Sigmoid colon (tissue), 7 donors: ENCODE measurements around the gene TSC22D1. TPM values are rescaled to one million over a fixed set of nuclear protein-coding genes. Genes with fewer than 3 reads are reported as not detected.

ENCODE experiments used
- DNase-seq: peaks from one replicate; pipeline ENCODE4 v3.0.0-alpha.2; 2019
- H3K27ac ChIP-seq, 4 donors: fragments of 200-600 bp; sonication (generic); one replicate each; pipeline ENCODE4 v1.5.1; 2016 to 2019; ENCODE audit warnings: mild to moderate bottlenecking in 1 of 4
- H3K27me3 ChIP-seq, 3 donors: fragments of 200-600 bp; sonication (generic); one replicate each; pipeline ENCODE4 v1.5.1; 2019; ENCODE audit warnings: mild to moderate bottlenecking in 1 of 3
- H3K36me3 ChIP-seq, 4 donors: fragments of 200-600 bp; sonication (generic); one replicate each; pipeline ENCODE4 v1.5.1; 2016 to 2019
- H3K4me1 ChIP-seq, 4 donors: fragments of 200-600 bp; sonication (generic); one replicate each; pipeline ENCODE4 v1.5.1; 2017 to 2019
- H3K4me3 ChIP-seq, 4 donors: fragments of 200-600 bp; sonication (generic); one replicate each; pipeline ENCODE4 v1.5.1; 2017 to 2019; ENCODE audit warnings: mild to moderate bottlenecking in 2 of 4, moderate library complexity in 1 of 4
- H3K9me3 ChIP-seq, 4 donors: fragments of 200-600 bp in 3 of 4; sonication (generic) in 3 of 4; one replicate each; pipeline versions ENCODE4 v1.5.1 to v1.6.1; 2013 to 2019
- CTCF ChIP-seq, 4 experiments: fragments of 450-650 bp in 3 of 4; fragments of 200-600 bp in 1 of 4; IDR thresholded peaks; one replicate each; pipeline ENCODE4 v1.5.1; 2016 to 2019; ENCODE audit warnings: antibody characterized with exemption in 4 of 4, mild to moderate bottlenecking in 3 of 4, moderate library complexity in 2 of 4
- EP300 ChIP-seq, 4 donors: sonication (generic); formaldehyde crosslinking; IDR thresholded peaks; one replicate each; pipeline ENCODE4 v1.6.1; 2017; ENCODE audit warnings: antibody characterized with exemption in 4 of 4
- POLR2A ChIP-seq, 2 donors: fragments of 450-650 bp; IDR thresholded peaks; one replicate each; pipeline ENCODE4 v1.6.1; 2016; ENCODE audit warnings: antibody characterized with exemption in 2 of 2, mild to moderate bottlenecking in 2 of 2, moderate library complexity in 2 of 2
- POLR2AphosphoS5 ChIP-seq, 4 donors: sonication (generic); formaldehyde crosslinking; IDR thresholded peaks; one replicate each; pipeline ENCODE4 v1.6.1; 2017; ENCODE audit warnings: antibody characterized with exemption in 4 of 4
- WGBS, 2 donors: extraction: QIAGEN DNeasy Blood & Tissue Kit; methylation state at CpG; one replicate each; pipeline ENCODE4 v1.1.7; 2013; 5-methylcytosine and 5-hydroxymethylcytosine counted together
- intact Hi-C: fragments of 100-400 bp; cut with DNase I; formaldehyde crosslinking; loops from one replicate; pipeline ENCODE4 v1.15.1; 2023
- polyA plus RNA-seq, 3 donors: library from polyadenylated mRNA; stranded (reverse); fragments of 200-250 nt; gene quantifications; one replicate each; pipeline ENCODE4 v1.2.3, GENCODE V29; 2013
- total RNA-seq, 4 donors: library from RNA; depleted of rRNA; stranded (reverse); fragments of >200 nt; gene quantifications; one replicate each; pipeline ENCODE4 v1.1.0, GENCODE V29; 2016
- donor health status: healthy with polysubstance abuse.
- donor health status: Bipolar disorder and iron deficiency.
- donor health status: healthy.

Gene TSC22D1
- total and polyA plus RNA-seq, 7 donors, result 121 to 225 (median 176) TPM

GRCh38 chr13:44389060-44389666 lies 187.0 kb downstream of the TSC22D1 start:
- Histone ChIP-seq H3K4me3 (no peak overlapping the region), H3K27ac (no peak overlapping the region), H3K27me3 (no peaks in the 10 kb centered on the region), H3K9me3 (no peaks in the 10 kb centered on the region), H3K36me3 (no peaks in the 10 kb centered on the region), H3K4me1 (no peaks in the 10 kb centered on the region)
- no peak for TF ChIP-seq POLR2A (IDR thresholded peaks at IDR 0.05)
- no peak for TF ChIP-seq CTCF (IDR thresholded peaks at IDR 0.05)
- DNase-seq, result no peak
- 67 to 76% methylated on average over 4 of the region's 4 CpGs for WGBS, 2 donors
- intact Hi-C loops, result no loop called here

GRCh38 chr13:44388427-44389059 lies 187.6 kb downstream of the TSC22D1 start:
- H3K4me1 ChIP-seq, result no peaks in the 10 kb centered on the region
- DNase-seq, result no peak
- no peaks in the 10 kb centered on the region for H3K27me3 ChIP-seq
- no peaks in the 10 kb centered on the region for H3K36me3 ChIP-seq
- intact Hi-C loops, result no loop called here
- TF ChIP-seq EP300 (IDR thresholded peaks at IDR 0.05) (no peak), CTCF (IDR thresholded peaks at IDR 0.05) (no peak), POLR2A (IDR thresholded peaks at IDR 0.05) (no peak), POLR2AphosphoS5 (IDR thresholded peaks at IDR 0.05) (no peak)
- WGBS, 2 donors, result 76 to 79% methylated on average over 7 of the region's 7 CpGs
- no peak overlapping the region for H3K4me3 ChIP-seq
- H3K9me3 ChIP-seq, result no peaks in the 10 kb centered on the region
- H3K27ac ChIP-seq, result no peak overlapping the region

DNA sequence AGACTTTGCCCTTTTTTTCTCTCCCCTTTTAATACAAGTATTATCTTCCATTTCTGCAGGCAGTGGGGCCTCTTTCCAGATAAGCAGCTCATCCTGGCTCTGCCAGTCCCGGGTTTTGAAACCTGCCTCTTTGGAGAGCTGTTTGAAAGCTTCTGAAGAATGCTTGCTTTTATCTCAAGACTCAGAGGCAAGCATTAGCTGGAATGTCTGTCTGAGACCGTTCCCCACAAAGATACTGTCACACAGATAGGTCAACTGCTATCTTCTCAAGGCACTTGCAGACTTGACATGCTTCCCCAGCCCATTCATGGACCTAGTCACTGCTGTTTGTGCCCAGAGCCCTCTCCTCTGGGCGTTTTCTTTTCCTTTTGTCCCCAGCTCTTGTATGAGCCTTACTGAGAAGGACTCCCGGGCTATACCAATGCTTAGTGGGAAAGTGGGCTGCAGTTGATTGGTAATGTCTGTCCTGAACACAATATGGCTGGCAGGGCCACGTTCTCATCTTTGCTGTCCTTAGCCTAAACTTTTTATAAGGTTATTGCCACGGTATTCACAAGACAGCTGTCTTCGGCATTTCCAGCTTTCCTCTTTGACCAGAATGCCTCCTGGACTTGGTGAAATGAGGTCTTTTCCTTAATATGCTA lies 189.1 kb downstream of the TSC22D1 start:
- Histone ChIP-seq H3K4me3 (no peak overlapping the region), H3K4me1 (no peaks in the 10 kb centered on the region), H3K27me3 (no peaks in the 10 kb centered on the region), H3K36me3 (no peaks in the 10 kb centered on the region), H3K9me3 (no peaks in the 10 kb centered on the region), H3K27ac (no peak overlapping the region)
- TF ChIP-seq EP300 (IDR thresholded peaks at IDR 0.05) (no peak), POLR2AphosphoS5 (IDR thresholded peaks at IDR 0.05) (no peak), POLR2A (IDR thresholded peaks at IDR 0.05) (no peak), CTCF (IDR thresholded peaks at IDR 0.05) (no peak)
- intact Hi-C loops, result no loop called here
- no peak for DNase-seq
- 84 to 88% methylated on average over 7 of the region's 7 CpGs for WGBS, 2 donors

DNA sequence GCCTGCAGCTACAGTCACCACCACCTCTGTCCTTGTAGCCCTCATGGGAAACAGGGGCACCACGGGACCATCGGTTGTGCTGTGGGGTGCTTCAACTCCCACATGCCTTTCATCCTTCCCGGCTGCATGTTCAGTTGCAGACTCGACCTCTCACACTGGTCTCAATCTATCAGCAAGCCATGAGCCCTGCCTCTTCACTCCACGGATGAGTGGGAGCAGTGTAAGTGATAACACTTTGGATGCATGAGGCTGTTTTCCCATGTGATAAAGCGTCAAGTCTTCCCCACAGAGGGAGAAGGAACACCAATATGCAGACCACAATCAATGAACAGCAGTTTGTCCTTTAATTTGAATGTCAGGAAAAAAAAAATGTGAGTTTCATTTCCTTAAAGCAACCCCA lies 190.3 kb downstream of the TSC22D1 start:
- Histone ChIP-seq H3K4me1 (no peaks in the 10 kb centered on the region), H3K27me3 (no peaks in the 10 kb centered on the region), H3K27ac (no peak overlapping the region), H3K4me3 (no peak overlapping the region), H3K9me3 (no peaks in the 10 kb centered on the region), H3K36me3 (no peaks in the 10 kb centered on the region)
- no peak for DNase-seq
- WGBS, 2 donors, result 89 to 94% methylated on average over 6 of the region's 6 CpGs
- TF ChIP-seq POLR2AphosphoS5 (IDR thresholded peaks at IDR 0.05) (no peak), EP300 (IDR thresholded peaks at IDR 0.05) (no peak), POLR2A (IDR thresholded peaks at IDR 0.05) (no peak), CTCF (IDR thresholded peaks at IDR 0.05) (no peak)
- intact Hi-C loops, result no loop called here
